HG03066 (cell line): ENCODE data around the gene LIX1L.

Experiments
- ATAC-seq: cut with Tn5 transposase; IDR thresholded peaks from one replicate; pipeline ENCODE4 v1.9.1; 2021; ENCODE audit warnings: low read depth; ENCODE audit not compliant: unreplicated experiment

LIX1L gene

DNA sequence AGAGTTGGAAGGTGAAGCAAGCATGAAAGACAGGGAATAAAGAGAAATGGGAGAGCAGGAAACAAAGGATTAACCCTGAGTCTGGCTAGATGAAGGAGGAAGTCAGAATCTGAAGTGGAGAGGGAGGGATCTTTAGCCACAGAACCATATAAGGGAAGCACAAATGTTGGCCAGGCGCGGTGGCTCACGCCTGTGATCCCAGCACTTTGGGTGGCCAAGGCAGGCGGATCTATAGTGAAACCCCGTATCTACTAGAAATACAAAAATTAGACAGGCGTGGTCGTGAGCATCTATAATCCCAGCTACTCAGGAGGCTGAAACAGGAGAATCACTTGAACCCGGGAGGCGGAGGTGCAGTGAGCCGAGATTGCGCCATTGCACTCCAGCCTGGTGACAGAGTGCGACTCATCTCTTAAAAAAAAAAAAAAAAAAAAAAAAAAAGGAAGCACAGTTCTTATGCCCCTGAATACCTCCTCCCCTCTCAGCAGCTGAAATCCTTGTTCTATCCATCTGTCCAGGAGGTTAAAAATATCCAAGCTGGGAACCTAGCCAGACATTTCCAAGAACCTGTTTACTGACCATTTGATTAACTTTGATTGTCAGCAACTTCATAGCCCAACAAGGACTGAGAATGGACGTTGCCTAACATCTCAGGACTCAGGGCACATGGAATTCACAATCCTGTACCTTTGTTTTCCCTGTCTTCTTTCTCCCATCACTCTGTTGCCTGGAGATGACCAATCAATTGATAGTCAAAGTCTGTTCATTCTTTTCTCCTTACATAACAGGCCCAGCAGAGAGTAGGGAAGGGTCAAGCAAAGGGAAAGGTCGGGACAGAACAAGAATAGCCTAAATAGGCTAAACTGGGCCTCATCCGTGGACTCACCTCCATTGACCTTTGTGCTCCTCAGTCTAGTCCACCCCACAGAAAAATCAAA is 28.0 kb upstream of the LIX1L start:
- ATAC-seq, result no peak

DNA sequence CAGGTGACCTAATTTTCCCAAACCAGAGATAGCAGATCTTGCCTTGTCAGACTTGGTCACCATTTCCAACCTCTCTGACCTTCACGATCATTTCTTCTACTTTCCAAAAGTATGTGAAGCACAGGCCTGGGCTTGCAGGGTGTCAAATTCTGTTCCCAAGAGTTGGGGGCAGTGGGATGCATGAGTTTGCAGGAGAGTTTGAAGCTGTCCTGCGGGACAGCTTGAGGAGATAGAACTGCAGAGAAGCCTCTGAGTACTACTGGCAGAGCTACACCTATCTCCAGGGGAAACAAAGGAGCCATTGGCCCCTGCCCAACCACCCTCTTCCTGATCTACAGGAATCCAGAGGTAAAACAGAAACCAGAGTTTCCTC is 27.3 kb upstream of the LIX1L start:
- no peak for ATAC-seq

DNA sequence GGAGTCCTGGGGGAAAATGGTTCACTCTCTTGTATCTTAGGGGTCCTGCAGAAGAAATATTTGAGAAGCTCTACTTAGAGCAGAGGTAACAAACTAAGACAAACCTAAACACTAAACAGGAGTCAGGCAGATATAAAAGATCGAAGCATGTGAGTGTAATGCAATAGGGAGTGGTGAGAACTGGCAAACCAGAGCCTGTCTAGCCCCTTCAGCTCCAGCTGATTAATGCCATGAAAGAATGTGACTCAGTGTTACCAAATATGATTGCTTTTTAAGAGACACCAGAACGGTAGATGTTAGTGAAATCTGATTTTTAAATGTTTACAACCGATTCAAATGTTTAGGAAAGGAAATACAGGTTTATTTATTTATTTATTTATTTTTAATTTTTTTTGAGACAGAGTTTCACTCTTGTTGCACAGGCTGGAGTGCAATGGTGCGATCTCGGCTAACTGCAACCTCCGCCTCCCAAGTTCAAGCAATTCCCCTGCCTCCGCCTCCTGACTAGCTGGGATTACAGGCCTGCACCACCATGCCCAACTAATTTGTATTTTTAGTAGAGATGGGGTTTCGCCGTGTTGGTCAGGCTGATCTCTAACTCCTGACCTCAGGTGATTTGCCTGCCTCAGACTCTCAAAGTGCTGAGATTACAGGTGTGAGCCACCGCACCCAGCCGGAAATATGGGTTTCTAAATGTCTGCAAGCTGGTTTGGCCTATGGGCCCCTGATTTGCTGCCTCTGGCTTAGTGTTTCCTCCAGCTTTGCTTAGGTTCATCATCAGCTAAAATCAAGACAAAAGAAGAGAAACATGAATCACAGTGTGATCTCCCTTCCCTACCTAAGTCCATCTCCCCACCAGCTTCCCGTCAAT is 26.4 kb upstream of the LIX1L start:
- no peak for ATAC-seq

DNA sequence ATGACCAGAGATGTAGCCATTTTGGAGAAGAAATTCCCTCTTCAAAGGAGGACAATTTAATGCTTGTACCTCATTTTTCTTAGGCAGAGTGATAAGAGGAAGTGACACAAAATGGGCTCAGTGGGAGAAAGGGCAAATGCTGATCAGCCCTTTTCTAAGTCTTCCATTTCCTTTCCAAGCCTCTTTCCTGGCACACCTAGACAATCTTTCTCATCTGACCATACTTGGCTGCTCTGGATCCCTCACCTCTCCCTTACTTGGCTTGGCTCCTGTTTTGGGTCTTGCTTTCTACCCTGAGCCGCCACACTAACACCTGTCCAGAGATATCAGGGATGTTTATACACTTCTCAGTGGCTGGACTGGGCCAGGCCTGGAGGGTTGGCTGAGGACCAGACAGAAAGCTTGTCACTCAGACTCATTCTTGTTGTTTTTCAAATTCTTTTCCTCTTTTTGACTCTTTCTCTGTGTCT is 25.4 kb upstream of the LIX1L start:
- ATAC-seq, result no peak

DNA sequence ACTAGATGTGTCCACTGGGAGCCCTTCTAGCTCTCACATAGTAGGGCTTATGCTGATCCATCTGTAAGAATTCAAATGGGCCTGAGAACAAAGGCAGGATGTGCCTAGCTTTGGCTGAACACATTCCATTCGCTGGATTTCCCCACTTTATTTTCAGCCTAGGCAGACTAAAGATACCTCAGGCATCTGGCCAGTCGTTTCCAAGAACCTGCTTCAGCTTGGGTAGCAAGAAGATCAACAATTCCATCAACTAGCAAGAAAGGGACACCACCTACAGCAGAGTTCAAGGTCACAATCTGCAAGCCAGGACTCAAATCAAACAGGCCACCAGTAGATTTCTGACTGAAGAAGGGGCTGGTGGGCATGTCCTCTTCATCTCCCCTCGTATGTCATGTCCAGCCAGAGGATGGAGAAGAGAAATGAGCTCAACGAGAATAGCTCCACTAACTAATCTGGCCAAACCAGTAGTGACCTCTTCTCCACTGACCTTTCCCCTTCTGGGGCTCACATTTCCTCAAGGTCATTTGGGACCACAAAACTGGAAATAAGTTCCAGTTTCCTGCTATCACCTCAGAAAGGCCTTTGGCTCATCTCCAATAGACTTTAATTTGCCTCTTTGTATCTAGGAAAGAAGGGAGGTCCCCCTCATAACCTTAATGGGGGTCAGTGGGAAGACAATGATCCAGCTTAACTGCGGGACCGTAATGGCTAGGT is 24.4 kb upstream of the LIX1L start:
- no peak for ATAC-seq

- ATAC-seq, result no peak
These were observed 22.7 kb upstream of the LIX1L start for GRCh38 chr1:145980457-145980994.

DNA sequence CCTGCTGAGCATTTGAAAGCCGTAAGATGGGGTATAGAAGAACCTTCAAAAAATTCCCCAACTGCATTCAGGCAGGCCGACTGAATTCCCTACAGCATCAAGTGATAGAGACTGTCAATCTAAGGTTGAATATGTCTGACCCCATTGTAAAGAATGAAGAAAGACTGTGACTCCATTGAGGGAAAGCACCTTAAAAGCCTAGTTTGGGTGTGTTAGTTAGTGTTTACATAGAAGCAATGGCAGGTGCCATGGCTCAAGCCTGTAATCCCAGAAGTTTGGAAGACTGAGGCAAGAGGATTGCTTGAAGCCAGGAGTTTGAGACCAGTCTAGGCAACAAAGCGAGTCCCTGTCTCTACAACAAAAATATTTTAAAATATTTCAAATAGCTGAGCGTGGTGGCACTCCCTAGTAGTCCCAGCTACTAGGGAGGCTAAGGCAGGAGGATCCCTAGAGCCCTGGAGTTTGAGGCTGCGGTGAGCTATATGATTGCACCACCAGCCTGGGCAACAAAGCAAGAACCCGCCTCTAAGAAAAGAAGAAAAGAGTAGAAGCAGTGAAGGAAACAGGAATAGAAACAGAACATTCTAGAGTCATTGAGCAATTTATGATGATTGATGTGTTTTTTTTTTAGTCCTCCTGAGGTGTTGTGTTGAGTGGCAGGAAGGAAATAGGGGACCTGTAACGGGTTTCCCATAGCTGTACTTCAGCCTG is 22.1 kb upstream of the LIX1L start:
- no peak for ATAC-seq

GRCh38 chr1:145978854-145979745 is 21.3 kb upstream of the LIX1L start:
- ATAC-seq, result peak; percentile 91

GRCh38 chr1:145978471-145978853 is 20.6 kb upstream of the LIX1L start:
- ATAC-seq, result no peak

GRCh38 chr1:145977486-145978470 is 20.0 kb upstream of the LIX1L start:
- no peak for ATAC-seq

DNA sequence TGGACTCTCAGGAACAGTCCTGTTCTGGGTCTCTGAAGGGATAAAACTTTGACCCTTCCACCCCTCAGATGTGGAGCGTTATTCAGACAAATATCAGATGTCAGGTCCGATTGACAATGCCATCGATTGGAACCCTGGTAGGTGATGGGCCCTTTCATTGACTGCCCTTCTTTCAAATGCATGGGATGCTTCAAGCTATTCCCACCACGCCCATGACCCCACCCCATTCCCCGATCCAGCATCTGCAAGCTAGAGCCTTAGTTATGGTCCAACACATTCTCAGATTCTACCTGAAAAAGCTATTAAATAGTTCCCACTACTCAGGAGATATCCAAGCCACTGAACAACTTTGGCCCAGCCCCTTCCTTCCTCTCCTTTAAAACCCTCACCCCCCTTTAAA is 19.2 kb upstream of the LIX1L start:
- no peak for ATAC-seq

GRCh38 chr1:145975216-145975615 is 17.4 kb upstream of the LIX1L start:
- no peak for ATAC-seq

DNA sequence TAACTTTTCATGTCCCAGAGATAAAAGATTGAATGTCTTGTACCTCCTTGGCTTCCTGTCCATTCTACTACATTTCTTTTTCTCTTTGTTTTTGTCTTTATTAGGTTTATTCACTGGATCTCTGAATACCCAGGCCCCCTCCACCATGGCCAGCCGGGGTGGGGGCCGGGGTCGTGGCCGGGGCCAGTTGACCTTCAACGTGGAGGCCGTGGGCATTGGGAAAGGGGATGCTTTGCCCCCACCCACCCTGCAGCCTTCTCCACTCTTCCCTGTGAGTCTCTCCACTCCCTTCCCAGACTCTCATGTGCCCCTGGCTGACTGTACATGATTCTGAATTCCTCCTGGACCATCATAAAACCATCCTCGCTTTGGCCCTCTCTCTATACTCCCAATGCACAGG is 16.9 kb upstream of the LIX1L start:
- ATAC-seq, result no peak

DNA sequence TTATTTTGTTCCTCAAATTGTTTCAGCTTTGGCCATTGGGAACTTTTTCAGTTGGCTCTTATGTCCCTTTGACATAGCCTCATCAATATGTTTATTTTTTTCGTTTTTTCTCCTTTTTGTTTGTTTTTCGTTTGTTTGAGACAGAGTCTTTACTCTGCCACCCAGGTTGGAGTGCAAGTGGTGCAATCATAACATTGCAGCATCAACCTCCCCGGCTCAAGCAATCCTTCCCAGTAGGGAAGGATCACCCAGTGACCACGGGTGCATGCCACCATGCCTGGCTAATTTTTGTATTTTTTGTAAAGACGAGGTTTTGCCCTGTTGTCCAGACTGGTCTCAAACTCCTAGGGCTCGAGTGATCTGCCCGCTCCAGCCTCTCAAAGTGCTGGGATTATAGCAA is 14.8 kb upstream of the LIX1L start:
- no peak for ATAC-seq

- no peak for ATAC-seq
These were observed 9.5 kb upstream of the LIX1L start for GRCh38 chr1:145967288-145967687.

DNA sequence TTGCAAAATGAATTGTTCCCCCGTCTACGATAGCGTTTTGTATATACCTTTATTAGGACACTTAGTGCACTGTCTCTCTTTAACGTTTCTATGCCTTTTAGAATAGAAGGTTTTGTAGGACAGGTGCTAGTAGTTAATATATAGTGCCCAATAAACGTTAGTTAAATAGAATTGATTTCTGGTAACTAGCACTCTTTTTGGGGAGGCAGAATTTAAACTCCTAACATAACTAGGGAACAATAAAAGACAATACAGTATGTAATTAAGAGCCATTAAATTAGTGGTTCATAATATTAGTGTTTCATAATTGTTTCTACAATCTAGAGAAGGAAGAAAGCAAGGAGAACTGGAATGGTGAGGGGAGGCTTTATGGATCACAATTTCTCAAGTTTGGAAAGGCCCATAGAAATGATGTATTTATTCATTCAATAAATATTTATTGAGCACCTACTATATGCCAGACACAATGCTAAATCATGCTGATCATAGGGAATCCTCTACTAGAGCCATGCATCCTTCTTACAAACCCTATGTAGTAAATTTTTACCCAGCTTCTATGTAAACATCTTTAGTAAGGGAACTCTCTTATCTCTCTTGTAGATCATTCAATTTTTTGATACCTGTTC is 7.4 kb upstream of the LIX1L start:
- ATAC-seq, result no peak

GRCh38 chr1:145964328-145965118 is 6.7 kb upstream of the LIX1L start, which contains the start of the genes ANKRD34A and POLR3GL:
TSS of gene ANKRD34A (minus strand) at chr1:145964575. CDS start at chr1:145961759, 2,816 bp downstream.
TSS of gene POLR3GL (plus strand) at chr1:145964690. CDS start at chr1:145974866, 10,176 bp downstream.
- ATAC-seq, result peak; percentile 86
